Mesothelial cell of epicardium (in vitro differentiated cells): ENCODE measurements around the gene UBE2G1. TPM values are rescaled to one million over a fixed set of nuclear protein-coding genes. Genes with fewer than 3 reads are reported as not detected.

Source experiments
- DNase-seq, 2 experiments: peaks; one replicate each; pipeline ENCODE4 v3.0.0; 2021; ENCODE audit warnings: low spot score in 2 of 2; ENCODE audit not compliant: unreplicated experiment in 2 of 2
- H3K27ac Mint-ChIP-seq: 2 replicates; pipeline ENCODE4 v1.8.0; 2021; ENCODE audit warnings: mixed read lengths
- H3K27me3 Mint-ChIP-seq: 2 replicates; pipeline ENCODE4 v1.8.0; 2021; ENCODE audit warnings: low read depth, mixed read lengths
- H3K36me3 Mint-ChIP-seq: 2 replicates; pipeline ENCODE4 v1.8.0; 2021; ENCODE audit warnings: mixed read lengths
- H3K4me1 Mint-ChIP-seq: 2 replicates; pipeline ENCODE4 v1.8.0; 2021; ENCODE audit warnings: mixed read lengths
- H3K4me3 Mint-ChIP-seq: 2 replicates; pipeline ENCODE4 v1.8.0; 2021; ENCODE audit warnings: mild to moderate bottlenecking, moderate library complexity, mixed read lengths
- H3K9me3 Mint-ChIP-seq: 2 replicates; pipeline ENCODE4 v1.8.0; 2021; ENCODE audit warnings: mixed read lengths
- total RNA-seq: library from RNA; stranded (reverse); gene quantifications from 3 replicates; pipeline ENCODE4 v1.2.1, GENCODE V29; 2021
- TF ChIP-seq, protein P1 (sequence below): fragments of 200-600 bp; sonication (generic); IDR thresholded peaks from one replicate; pipeline ENCODE4 v1.5.0; 2021; ENCODE audit warnings: antibody characterized with exemption; ENCODE audit not compliant: unreplicated experiment

Gene UBE2G1
- total RNA-seq, 1 donor from 2014 or later: 86.9 TPM

DNA sequence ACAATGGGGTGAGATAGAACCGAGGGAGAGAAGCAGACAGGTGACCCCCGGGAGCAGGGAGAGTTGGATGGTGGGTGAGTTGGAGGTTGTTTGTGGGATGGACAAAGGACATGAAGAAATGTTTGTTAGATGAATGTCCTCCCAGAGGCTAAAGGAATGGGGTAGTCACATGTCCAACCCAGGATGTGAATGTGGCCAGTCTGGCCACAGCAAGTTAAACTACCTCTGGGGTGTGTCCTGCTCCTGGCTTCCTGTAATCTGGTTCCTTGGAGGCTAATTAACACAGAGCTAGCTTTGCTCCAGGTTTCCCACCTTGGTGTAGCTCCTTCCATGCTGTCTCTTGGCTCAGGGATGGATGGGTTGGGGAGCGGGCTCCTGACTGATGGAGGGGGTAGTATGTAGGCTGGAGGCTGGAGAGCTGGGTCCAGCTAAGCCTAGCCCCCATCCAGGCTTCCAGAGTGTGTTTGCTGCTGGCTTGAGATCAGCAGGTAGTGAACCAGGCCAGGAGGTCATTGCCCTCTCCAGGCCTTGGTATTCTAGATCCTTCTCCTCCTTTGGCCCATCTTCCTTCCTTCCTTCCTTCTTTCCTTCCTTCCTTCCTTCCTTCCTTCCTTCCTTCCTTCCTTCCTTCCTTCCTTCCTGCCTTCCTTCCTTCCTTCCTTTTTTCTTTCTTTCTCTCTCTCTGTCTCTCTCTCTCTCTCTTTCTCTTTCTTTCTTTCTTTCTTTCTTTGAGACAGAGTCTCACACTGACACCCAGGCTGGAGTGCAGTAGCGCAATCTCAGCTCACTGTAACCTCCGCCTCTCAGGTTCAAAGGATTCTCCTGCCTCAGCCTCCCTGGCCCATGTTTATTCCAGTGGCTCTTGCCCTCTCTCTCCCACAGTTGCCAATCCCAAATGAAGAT is 28.0 kb upstream of the UBE2G1 start:
- no peak for DNase-seq
- Mint-ChIP-seq H3K4me1 (peaks cover 22% of the 10 kb centered on the region), H3K9me3 (no peaks in the 10 kb centered on the region), H3K27ac (peak overlapping the region; percentile 82), H3K4me3 (peak overlapping the region; percentile 11), H3K27me3 (peaks cover 1% of the 10 kb centered on the region), H3K36me3 (no peaks in the 10 kb centered on the region)
- TF ChIP-seq, protein P1, sequence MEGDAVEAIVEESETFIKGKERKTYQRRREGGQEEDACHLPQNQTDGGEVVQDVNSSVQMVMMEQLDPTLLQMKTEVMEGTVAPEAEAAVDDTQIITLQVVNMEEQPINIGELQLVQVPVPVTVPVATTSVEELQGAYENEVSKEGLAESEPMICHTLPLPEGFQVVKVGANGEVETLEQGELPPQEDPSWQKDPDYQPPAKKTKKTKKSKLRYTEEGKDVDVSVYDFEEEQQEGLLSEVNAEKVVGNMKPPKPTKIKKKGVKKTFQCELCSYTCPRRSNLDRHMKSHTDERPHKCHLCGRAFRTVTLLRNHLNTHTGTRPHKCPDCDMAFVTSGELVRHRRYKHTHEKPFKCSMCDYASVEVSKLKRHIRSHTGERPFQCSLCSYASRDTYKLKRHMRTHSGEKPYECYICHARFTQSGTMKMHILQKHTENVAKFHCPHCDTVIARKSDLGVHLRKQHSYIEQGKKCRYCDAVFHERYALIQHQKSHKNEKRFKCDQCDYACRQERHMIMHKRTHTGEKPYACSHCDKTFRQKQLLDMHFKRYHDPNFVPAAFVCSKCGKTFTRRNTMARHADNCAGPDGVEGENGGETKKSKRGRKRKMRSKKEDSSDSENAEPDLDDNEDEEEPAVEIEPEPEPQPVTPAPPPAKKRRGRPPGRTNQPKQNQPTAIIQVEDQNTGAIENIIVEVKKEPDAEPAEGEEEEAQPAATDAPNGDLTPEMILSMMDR: no peak

DNA sequence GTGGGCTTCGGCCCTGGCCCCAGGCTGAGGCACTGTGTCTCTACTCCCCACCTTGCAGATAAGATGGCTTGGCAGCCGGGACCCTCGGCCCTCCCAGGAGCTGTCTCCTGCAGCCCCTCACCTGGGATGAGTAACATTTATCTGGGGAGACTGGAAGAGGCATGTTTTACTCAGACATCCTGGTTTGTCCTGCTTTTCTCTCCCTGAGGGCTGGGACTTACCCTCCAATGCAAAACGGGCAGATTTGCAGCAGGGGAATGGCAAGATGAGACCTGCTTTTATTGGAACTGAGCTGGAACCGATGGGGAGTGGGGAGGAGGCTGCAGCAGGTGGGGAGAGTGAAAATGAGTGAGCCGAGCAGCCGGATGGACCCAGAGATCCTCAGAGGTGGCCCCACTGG is 27.3 kb upstream of the UBE2G1 start:
- H3K4me1 Mint-ChIP-seq: peaks cover 24% of the 10 kb centered on the region

DNA sequence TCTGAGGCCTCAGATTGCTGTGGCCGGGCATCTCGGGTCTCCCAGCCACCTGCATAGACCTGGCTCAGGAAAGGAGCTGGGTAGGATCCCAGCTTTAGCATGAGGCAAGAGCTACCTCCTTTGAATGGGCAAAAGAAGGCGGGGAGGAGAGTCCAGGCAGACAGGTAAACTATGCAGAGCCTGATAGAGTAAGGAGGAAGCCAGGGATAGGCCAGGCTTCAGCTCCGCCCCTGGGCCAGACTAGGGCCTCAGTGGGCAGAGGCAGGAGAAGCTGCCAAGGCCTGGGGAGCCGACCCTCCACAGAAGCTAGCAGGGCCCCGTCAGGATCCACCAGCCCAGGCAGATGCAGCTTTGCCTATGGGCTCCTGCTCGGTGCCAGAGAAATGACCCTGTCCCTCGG is 22.6 kb upstream of the UBE2G1 start:
- peak overlapping the region; percentile 83 for H3K27ac Mint-ChIP-seq
- H3K27me3 Mint-ChIP-seq: no peaks in the 10 kb centered on the region
- no peak overlapping the region for H3K4me3 Mint-ChIP-seq

More for the DNA sequence above, 27.3 kb upstream of the UBE2G1 start:
- Mint-ChIP-seq H3K4me3 (peak overlapping the region; percentile 11), H3K36me3 (no peaks in the 10 kb centered on the region), H3K9me3 (no peaks in the 10 kb centered on the region), H3K27ac (peak overlapping the region; percentile 71), H3K27me3 (peaks cover 1% of the 10 kb centered on the region)
- TF ChIP-seq, protein P1: no peak
- no peak for DNase-seq

DNA sequence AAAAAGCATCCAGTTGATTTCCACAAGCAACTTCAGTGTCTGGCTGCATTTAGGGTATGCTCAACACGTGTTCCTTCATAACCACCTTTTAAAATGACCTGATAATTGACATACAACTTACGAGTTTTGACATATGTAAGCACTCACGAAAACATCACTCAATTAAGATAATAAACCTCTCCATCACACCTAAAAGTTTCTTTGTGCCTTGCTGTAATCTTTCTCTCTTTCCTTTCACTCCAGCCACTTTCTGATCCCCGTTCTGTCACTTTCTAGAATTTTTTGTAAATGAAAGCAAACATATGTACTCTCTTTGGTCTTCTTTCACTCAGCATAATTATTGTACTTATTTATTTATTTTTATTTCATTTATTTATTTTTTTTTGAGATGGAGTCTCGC is 20.7 kb upstream of the UBE2G1 start:
- no peak overlapping the region for H3K27ac Mint-ChIP-seq

More for the DNA sequence above, 22.6 kb upstream of the UBE2G1 start:
- no peak for DNase-seq
- TF ChIP-seq, protein P1: no peak
- peaks cover 12% of the 10 kb centered on the region for H3K4me1 Mint-ChIP-seq
- H3K36me3 Mint-ChIP-seq: no peaks in the 10 kb centered on the region
- no peaks in the 10 kb centered on the region for H3K9me3 Mint-ChIP-seq

DNA sequence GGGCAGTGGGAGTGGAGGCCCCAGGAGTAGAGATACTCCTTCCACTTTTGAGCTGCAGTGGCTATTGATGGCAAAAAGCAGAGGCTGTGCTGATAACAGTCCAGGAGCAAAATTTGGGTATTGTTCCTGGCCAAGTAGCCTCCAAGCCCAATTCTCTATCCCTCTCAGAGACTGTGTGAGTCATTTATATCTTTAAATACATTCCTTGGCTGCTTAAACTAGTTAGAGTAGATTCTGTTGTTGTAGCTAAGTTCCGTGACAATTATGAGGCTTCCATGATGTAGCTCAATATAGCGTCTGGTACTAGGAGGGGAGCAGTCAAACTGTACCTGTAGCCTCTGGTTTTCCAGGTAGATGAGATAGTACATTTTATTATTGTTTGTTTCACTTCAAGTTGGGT is 19.9 kb upstream of the UBE2G1 start:
- Mint-ChIP-seq H3K4me3 (no peak overlapping the region), H3K9me3 (no peaks in the 10 kb centered on the region), H3K27ac (no peak overlapping the region), H3K36me3 (no peaks in the 10 kb centered on the region), H3K4me1 (peaks cover 8% of the 10 kb centered on the region), H3K27me3 (no peaks in the 10 kb centered on the region)
- TF ChIP-seq, protein P1: no peak
- DNase-seq: no peak

More for the DNA sequence above, 20.7 kb upstream of the UBE2G1 start:
- TF ChIP-seq, protein P1: no peak
- H3K4me1 Mint-ChIP-seq: peaks cover 8% of the 10 kb centered on the region
- no peaks in the 10 kb centered on the region for H3K27me3 Mint-ChIP-seq
- no peak overlapping the region for H3K4me3 Mint-ChIP-seq
- DNase-seq: no peak
- no peaks in the 10 kb centered on the region for H3K9me3 Mint-ChIP-seq
- no peaks in the 10 kb centered on the region for H3K36me3 Mint-ChIP-seq
